SK-N-MC (cell line): ENCODE results near the gene UBA6.
"Not testable (repeated sequence)": the region's sequence is repeated elsewhere in the genome, so short reads cannot be mapped to it uniquely, and the experiment has no call there.

Experiments used
- DNase-seq: peaks from one replicate; pipeline ENCODE4 v3.0.0-alpha.2; 2011; ENCODE audit warnings: low read depth, low spot score
- H3K27ac ChIP-seq: fragments of 200-600 bp; sonication (generic); 2 replicates; pipeline ENCODE4 v1.5.1; 2016; ENCODE audit warnings: mixed run types
- H3K36me3 ChIP-seq: fragments of 200-600 bp; sonication (generic); 2 replicates; pipeline ENCODE4 v1.6.1; 2017; ENCODE audit warnings: antibody characterized with exemption, low read length, mixed read lengths; ENCODE audit not compliant: insufficient read depth
- H3K4me3 ChIP-seq: fragments of 200-600 bp; sonication (generic); 2 replicates; pipeline ENCODE4 v1.5.1; 2016
- H3K9ac ChIP-seq: fragments of 200-600 bp; sonication (generic); 2 replicates; pipeline ENCODE4 v1.8.0; 2017; ENCODE audit warnings: mixed run types, mixed read lengths; ENCODE audit not compliant: insufficient read length
- H3K9me3 ChIP-seq: fragments of 200-600 bp; sonication (generic); 2 replicates; pipeline ENCODE4 v1.6.1; 2017; ENCODE audit warnings: low read depth, mild to moderate bottlenecking, antibody characterized with exemption, low read length, moderate library complexity, mixed read lengths
- EZH2 ChIP-seq: fragments of 200-600 bp; sonication (generic); IDR thresholded peaks from one replicate; pipeline ENCODE4 v1.6.1; 2017; ENCODE audit warnings: antibody characterized with exemption
- FOXP2 ChIP-seq: optimal IDR thresholded peaks from 2 replicates; pipeline ENCODE3; 2011; ENCODE audit warnings: mild to moderate bottlenecking, moderate library complexity; ENCODE audit not compliant: insufficient read depth; ENCODE audit errors: extremely low read length, control extremely low read depth
- POLR2AphosphoS5 ChIP-seq: IDR thresholded peaks from 2 replicates; pipeline ENCODE4 v1.6.1; 2012; ENCODE audit warnings: mild to moderate bottlenecking, low read depth, low read length, borderline replicate concordance

Gene UBA6

GRCh38 chr4:67659065-67659464 is 41.9 kb downstream of the UBA6 start:
- no peak overlapping the region for H3K4me3 ChIP-seq
- H3K9ac ChIP-seq = no peak overlapping the region
- no peak for TF ChIP-seq FOXP2
- TF ChIP-seq EZH2 = no peak
- TF ChIP-seq POLR2AphosphoS5 = no peak
- DNase-seq = no peak
- H3K36me3 ChIP-seq = peaks cover 60% of the 10 kb centered on the region
- H3K9me3 ChIP-seq = peaks cover 8% of the 10 kb centered on the region; the same call in 1 of the 2 replicates
- no peak overlapping the region for H3K27ac ChIP-seq

GRCh38 chr4:67658302-67658701 is 42.7 kb downstream of the UBA6 start:
- peaks cover 53% of the 10 kb centered on the region for H3K36me3 ChIP-seq
- TF ChIP-seq EZH2 (no peak), FOXP2 (no peak)
- peaks cover 8% of the 10 kb centered on the region; the same call in 1 of the 2 replicates for H3K9me3 ChIP-seq
- no peak overlapping the region for H3K27ac ChIP-seq
- DNase-seq = no peak
- H3K4me3 ChIP-seq = no peak overlapping the region
- H3K9ac ChIP-seq = no peak overlapping the region

DNA sequence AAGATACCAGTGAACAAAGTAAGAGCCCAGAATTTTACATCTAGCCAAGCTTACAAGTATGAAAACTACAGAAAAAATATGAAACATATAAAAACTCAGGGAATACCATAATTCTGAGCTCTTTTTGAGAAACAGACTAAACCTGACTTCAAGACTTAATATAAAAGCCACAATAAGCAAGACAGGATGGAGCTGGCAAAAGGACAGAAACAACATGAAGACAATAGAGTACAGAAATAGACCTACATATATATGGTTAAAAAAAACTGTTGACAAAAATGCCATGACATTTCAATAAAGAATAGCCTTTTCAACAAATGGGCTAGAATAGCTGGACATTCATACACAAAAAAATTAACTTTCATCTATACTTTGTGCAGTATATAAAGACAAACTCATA is 49.4 kb downstream of the UBA6 start:
- Histone ChIP-seq H3K9me3 (no peaks in the 10 kb centered on the region), H3K9ac (no peak overlapping the region), H3K27ac (no peak overlapping the region), H3K36me3 (peaks cover 7% of the 10 kb centered on the region; the same call in 1 of the 2 replicates), H3K4me3 (no peak overlapping the region)
- no peak for DNase-seq
- TF ChIP-seq FOXP2 (no peak), EZH2 (no peak), POLR2AphosphoS5 (no peak)

DNA sequence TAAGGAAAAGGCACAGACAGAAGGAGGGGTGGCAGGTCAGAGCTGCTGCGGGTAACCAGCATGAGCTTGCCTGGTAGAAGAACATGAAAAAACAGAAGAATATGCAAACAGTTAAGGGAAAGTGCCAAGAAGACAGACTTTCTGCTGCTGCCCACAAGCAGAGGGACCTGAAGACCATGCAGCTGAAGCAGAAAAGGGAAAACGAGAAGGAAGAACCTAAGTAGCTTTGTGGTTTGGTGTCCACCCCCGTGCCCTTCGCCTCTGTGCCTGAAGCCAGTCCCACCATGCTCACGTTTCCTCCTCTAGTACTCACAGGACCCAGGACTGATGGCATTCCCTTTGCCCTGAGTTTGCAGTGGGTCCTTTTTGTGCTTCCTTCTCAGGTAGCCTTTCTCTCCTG is 62.8 kb downstream of the UBA6 start:
- Histone ChIP-seq H3K36me3 (peaks cover 23% of the 10 kb centered on the region), H3K4me3 (no peak overlapping the region), H3K9ac (no peak overlapping the region), H3K9me3 (no peaks in the 10 kb centered on the region), H3K27ac (no peak overlapping the region)
- no peak for DNase-seq
- TF ChIP-seq FOXP2 (no peak), POLR2AphosphoS5 (no peak), EZH2 (no peak)

GRCh38 chr4:67636978-67637377 is 64.0 kb downstream of the UBA6 start:
- H3K36me3 ChIP-seq = peaks cover 35% of the 10 kb centered on the region
- DNase-seq, H3K4me3 ChIP-seq, H3K9ac ChIP-seq, H3K9me3 ChIP-seq, H3K27ac ChIP-seq: not testable (repeated sequence)

DNA sequence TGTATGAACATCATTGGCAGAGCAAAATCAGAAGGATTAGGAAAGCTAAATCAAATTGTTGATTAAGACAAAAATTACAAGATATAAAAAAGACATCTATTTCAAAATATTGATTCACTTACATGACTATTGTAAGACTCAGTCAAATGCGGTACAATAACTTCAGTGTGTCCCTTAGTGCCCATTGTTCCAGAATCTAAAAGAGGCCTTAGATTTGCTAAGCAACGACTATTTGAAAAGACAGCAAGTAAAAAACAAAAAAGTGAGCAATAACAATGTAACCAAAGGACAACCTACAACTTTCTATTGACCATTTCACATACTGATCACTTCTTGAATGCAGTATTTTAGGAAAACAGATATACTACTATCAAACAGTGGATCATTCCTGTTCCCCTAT is 65.6 kb downstream of the UBA6 start:
- no peak for DNase-seq
- TF ChIP-seq EZH2 (no peak), POLR2AphosphoS5 (no peak), FOXP2 (no peak)
- no peaks in the 10 kb centered on the region for H3K9me3 ChIP-seq
- no peak overlapping the region for H3K4me3 ChIP-seq
- no peak overlapping the region for H3K9ac ChIP-seq
- peaks cover 42% of the 10 kb centered on the region for H3K36me3 ChIP-seq
- H3K27ac ChIP-seq = no peak overlapping the region

DNA sequence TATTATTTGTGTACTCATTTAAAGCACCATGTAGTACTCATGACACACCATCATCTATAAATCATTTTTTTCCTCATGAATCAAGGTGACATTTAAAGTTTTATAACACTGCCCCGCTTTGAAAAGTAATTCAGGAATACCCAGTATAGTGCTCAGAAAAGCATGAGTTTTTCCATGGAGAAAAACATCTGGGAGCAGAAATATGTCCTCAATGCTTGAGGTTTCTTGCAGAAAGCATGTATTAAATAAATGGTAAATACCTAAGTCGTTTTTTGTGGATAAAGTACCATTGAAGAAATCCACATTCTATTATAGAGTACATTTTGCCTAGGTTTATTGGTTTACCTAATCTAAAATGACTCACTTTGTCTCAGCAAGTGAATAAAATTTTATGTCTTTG is 66.2 kb downstream of the UBA6 start:
- no peak for TF ChIP-seq EZH2
- no peak for TF ChIP-seq POLR2AphosphoS5
- TF ChIP-seq FOXP2 = no peak
- no peaks in the 10 kb centered on the region for H3K9me3 ChIP-seq
- H3K36me3 ChIP-seq = peaks cover 48% of the 10 kb centered on the region
- no peak overlapping the region for H3K27ac ChIP-seq
- no peak overlapping the region for H3K4me3 ChIP-seq
- DNase-seq = no peak
- H3K9ac ChIP-seq = no peak overlapping the region

- peaks cover 49% of the 10 kb centered on the region for H3K36me3 ChIP-seq
- H3K9me3 ChIP-seq = no peaks in the 10 kb centered on the region
- no peak overlapping the region for H3K27ac ChIP-seq
- DNase-seq = no peak
- TF ChIP-seq FOXP2 (no peak), POLR2AphosphoS5 (no peak), EZH2 (no peak)
- no peak overlapping the region for H3K9ac ChIP-seq
- no peak overlapping the region for H3K4me3 ChIP-seq
Measured at GRCh38 chr4:67632492-67632891, 68.5 kb downstream of the UBA6 start.

DNA sequence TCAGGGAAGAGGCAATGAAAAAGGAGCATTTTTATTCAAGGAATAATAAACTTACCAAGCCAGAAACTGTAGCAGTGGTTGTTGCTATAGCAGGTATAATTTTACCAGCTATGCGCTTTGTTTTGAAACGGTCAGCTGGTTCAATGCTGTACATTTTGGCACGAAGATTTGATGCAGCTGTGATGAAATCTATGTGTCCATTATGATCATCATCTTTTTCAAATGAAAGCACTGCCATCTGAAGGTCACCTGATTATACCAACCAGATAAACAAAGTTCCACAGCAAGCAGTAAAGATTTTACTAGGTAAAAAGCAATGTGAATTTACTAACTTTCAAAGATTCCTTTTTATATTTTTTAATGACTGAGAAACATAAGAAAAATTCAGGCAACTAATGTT is 76.0 kb downstream of the UBA6 start:
- no peak for TF ChIP-seq FOXP2
- no peak for TF ChIP-seq EZH2
- DNase-seq = no peak
- Histone ChIP-seq H3K4me3 (no peak overlapping the region), H3K9me3 (no peaks in the 10 kb centered on the region), H3K36me3 (peaks cover 72% of the 10 kb centered on the region), H3K27ac (no peak overlapping the region), H3K9ac (no peak overlapping the region)
